Astrocyte (in vitro differentiated cells and primary cell): ENCODE data around the gene ATG4D. TPM values are rescaled to one million over a fixed set of nuclear protein-coding genes. Genes with fewer than 3 reads are reported as not detected.
"Not testable (repeated sequence)": the region's sequence is repeated elsewhere in the genome, so short reads cannot be mapped to it uniquely, and the experiment has no call there.

ENCODE experiments used
- DNase-seq: peaks from one replicate; pipeline ENCODE4 v3.0.0-alpha.2; 2010; ENCODE audit warnings: low read depth
- FAIRE-seq: peaks from 2 replicates; lab custom pipeline; 2011; peaks lifted over from hg19 to GRCh38; lab: Jason Lieb, UNC
- H2AFZ ChIP-seq: 2 replicates; pipeline ENCODE4 v1.6.0; 2012; ENCODE audit warnings: low read depth, low read length, inconsistent platforms
- H3K27ac ChIP-seq: 2 replicates; pipeline ENCODE4 v1.5.1; 2011; ENCODE audit warnings: low read depth, low read length, inconsistent platforms
- H3K27me3 ChIP-seq: 2 replicates; pipeline ENCODE4 v1.6.0; 2011; ENCODE audit warnings: low read length, inconsistent platforms; ENCODE audit not compliant: insufficient read depth
- H3K36me3 ChIP-seq: 2 replicates; pipeline ENCODE4 v1.5.1; 2011; ENCODE audit warnings: low read length, inconsistent platforms; ENCODE audit not compliant: insufficient read depth
- H3K4me1 ChIP-seq: 2 replicates; pipeline ENCODE4 v1.5.1; 2011; ENCODE audit warnings: low read length, inconsistent platforms; ENCODE audit not compliant: insufficient read depth
- H3K4me2 ChIP-seq: 2 replicates; pipeline ENCODE4 v1.6.0; 2012; ENCODE audit warnings: low read length, inconsistent platforms
- H3K4me3 ChIP-seq: 2 replicates; pipeline ENCODE4 v1.5.1; 2011; ENCODE audit warnings: low read depth, mild to moderate bottlenecking, low read length, inconsistent platforms; ENCODE audit not compliant: insufficient read depth
- H3K79me2 ChIP-seq: 2 replicates; pipeline ENCODE4 v1.6.0; 2012; ENCODE audit warnings: mild to moderate bottlenecking, low read length, inconsistent platforms; ENCODE audit not compliant: insufficient read depth
- H3K9ac ChIP-seq: 2 replicates; pipeline ENCODE4 v1.6.0; 2012; ENCODE audit warnings: mild to moderate bottlenecking, low read length, inconsistent platforms
- H3K9me3 ChIP-seq: 2 replicates; pipeline ENCODE4 v1.5.1; 2012; ENCODE audit warnings: low read depth, mild to moderate bottlenecking, low read length, inconsistent platforms; ENCODE audit not compliant: insufficient read depth
- H4K20me1 ChIP-seq: 2 replicates; pipeline ENCODE4 v1.6.0; 2012; ENCODE audit warnings: low read length, inconsistent platforms; ENCODE audit not compliant: insufficient read depth
- H3K27ac Mint-ChIP-seq: one replicate; pipeline ENCODE4 v1.8.0; 2021; ENCODE audit warnings: mild to moderate bottlenecking, mixed read lengths; ENCODE audit not compliant: unreplicated experiment
- H3K27me3 Mint-ChIP-seq: one replicate; pipeline ENCODE4 v1.8.0; 2021; ENCODE audit warnings: low read depth, mixed read lengths; ENCODE audit not compliant: unreplicated experiment
- H3K36me3 Mint-ChIP-seq: one replicate; pipeline ENCODE4 v1.8.0; 2021; ENCODE audit warnings: low read depth, mixed read lengths; ENCODE audit not compliant: unreplicated experiment
- H3K4me1 Mint-ChIP-seq: one replicate; pipeline ENCODE4 v1.8.0; 2021; ENCODE audit warnings: low read depth, mixed read lengths; ENCODE audit not compliant: unreplicated experiment
- H3K4me3 Mint-ChIP-seq: one replicate; pipeline ENCODE4 v1.8.0; 2021; ENCODE audit warnings: mild to moderate bottlenecking, moderate library complexity, mixed read lengths; ENCODE audit not compliant: unreplicated experiment
- H3K9me3 Mint-ChIP-seq: one replicate; pipeline ENCODE4 v1.8.0; 2021; ENCODE audit warnings: mild to moderate bottlenecking, mixed read lengths; ENCODE audit not compliant: unreplicated experiment
- CTCF ChIP-seq: IDR thresholded peaks from 2 replicates; pipeline ENCODE4 v1.5.1; 2011; ENCODE audit warnings: low read depth, mild to moderate bottlenecking, inconsistent platforms, low read length, moderate library complexity; ENCODE audit not compliant: insufficient read depth
- EZH2 ChIP-seq: IDR thresholded peaks from 2 replicates; pipeline ENCODE4 v1.6.1; 2012; ENCODE audit warnings: mild to moderate bottlenecking, low read length, inconsistent platforms; ENCODE audit not compliant: insufficient read depth
- total RNA-seq: library from RNA; stranded (reverse); gene quantifications from 2 replicates; pipeline ENCODE4 v1.2.1, GENCODE V29; 2021

ATG4D gene
- total RNA-seq, 1 donor from 2014 or later = 23.5 TPM

GRCh38 chr19:10523135-10523636 is 20.5 kb upstream of the ATG4D start:
- Mint-ChIP-seq H3K36me3 (no peaks in the 10 kb centered on the region), H3K27ac (no peak overlapping the region), H3K4me1 (peaks cover 1% of the 10 kb centered on the region), H3K9me3 (no peaks in the 10 kb centered on the region), H3K27me3 (peaks cover 27% of the 10 kb centered on the region), H3K4me3 (no peak overlapping the region)
- Histone ChIP-seq H3K36me3 (no peaks in the 10 kb centered on the region), H3K79me2 (no peaks in the 10 kb centered on the region), H3K9ac (no peak overlapping the region), H3K27me3 (peaks cover 18% of the 10 kb centered on the region), H3K4me2 (no peak overlapping the region), H3K27ac (no peak overlapping the region), H4K20me1 (no peaks in the 10 kb centered on the region), H3K4me3 (no peak overlapping the region), H2AFZ (no peak overlapping the region), H3K4me1 (no peaks in the 10 kb centered on the region), H3K9me3 (no peaks in the 10 kb centered on the region)
- DNase-seq = no peak
- FAIRE-seq = no peak
- no peak for TF ChIP-seq EZH2
- TF ChIP-seq CTCF = no peak

GRCh38 chr19:10525636-10526035 is 18.1 kb upstream of the ATG4D start:
- Histone ChIP-seq H3K27me3 (no peaks in the 10 kb centered on the region), H4K20me1 (no peaks in the 10 kb centered on the region), H3K36me3 (no peaks in the 10 kb centered on the region), H3K9me3 (no peaks in the 10 kb centered on the region), H3K27ac (no peak overlapping the region), H3K4me1 (no peaks in the 10 kb centered on the region), H3K79me2 (no peaks in the 10 kb centered on the region), H3K9ac (no peak overlapping the region), H2AFZ (no peak overlapping the region), H3K4me2 (no peak overlapping the region), H3K4me3 (no peak overlapping the region)
- no peak overlapping the region for H3K4me3 Mint-ChIP-seq
- FAIRE-seq (no peak), DNase-seq (no peak)
- no peaks in the 10 kb centered on the region for H3K9me3 Mint-ChIP-seq
- TF ChIP-seq CTCF (no peak), EZH2 (no peak)
- peaks cover 14% of the 10 kb centered on the region for H3K27me3 Mint-ChIP-seq
- H3K27ac Mint-ChIP-seq = no peak overlapping the region
- H3K36me3 Mint-ChIP-seq = no peaks in the 10 kb centered on the region
- H3K4me1 Mint-ChIP-seq = no peaks in the 10 kb centered on the region

GRCh38 chr19:10526887-10527286 is 16.8 kb upstream of the ATG4D start:
- H3K36me3 ChIP-seq, H3K4me3 Mint-ChIP-seq, H3K4me1 Mint-ChIP-seq, DNase-seq, H3K4me3 ChIP-seq, H3K27ac ChIP-seq, H4K20me1 ChIP-seq, H3K4me1 ChIP-seq, H2AFZ ChIP-seq, H3K36me3 Mint-ChIP-seq, H3K4me2 ChIP-seq, H3K27me3 ChIP-seq, H3K9ac ChIP-seq, H3K9me3 ChIP-seq, H3K9me3 Mint-ChIP-seq, H3K79me2 ChIP-seq, H3K27ac Mint-ChIP-seq, FAIRE-seq: not testable (repeated sequence)
- H3K27me3 Mint-ChIP-seq = peaks cover 14% of the 10 kb centered on the region
